Caki2 (cell line): Measurements from ENCODE around the gene PPP2R3C. TPM values are rescaled to one million over a fixed set of nuclear protein-coding genes. Genes with fewer than 3 reads are reported as not detected.
"Not testable (repeated sequence)": the region's sequence is repeated elsewhere in the genome, so short reads cannot be mapped to it uniquely, and the experiment has no call there.

ENCODE experiments used
- DNase-seq: peaks from one replicate; pipeline ENCODE4 v3.0.0-alpha.2; 2015; ENCODE audit warnings: low read depth
- in situ Hi-C: cut with HindIII; loops from 2 replicates; pipeline ENCODE4 v1.10.0; 2016; ENCODE audit warnings: low sequenced_read_pairs, low pct_unique_long_range_greater_than_20kb, mixed read lengths
- total RNA-seq: library from RNA; depleted of rRNA; stranded (reverse); fragments of >200 nt; shearing (Covaris generic); gene quantifications from 2 replicates; pipeline ENCODE4 v1.2.3, GENCODE V29; 2014; ENCODE audit warnings: low replicate concordance

PPP2R3C gene
- total RNA-seq, 1 experiment from 2014 or later = 10.5 TPM

GRCh38 chr14:35138585-35138984, 16.8 kb upstream of the PPP2R3C start:
- in situ Hi-C loops = no loop called here
- no peak for DNase-seq

GRCh38 chr14:35134329-35135123, 12.7 kb upstream of the PPP2R3C start:
- no peak for DNase-seq
- in situ Hi-C loops = no loop called here

GRCh38 chr14:35133542-35134328, 11.9 kb upstream of the PPP2R3C start:
- DNase-seq = no peak
- in situ Hi-C loops = no loop called here

GRCh38 chr14:35124127-35124526, 2.3 kb upstream of the PPP2R3C start:
- DNase-seq = no peak
- in situ Hi-C loops = no loop called here

- no peak for DNase-seq
- in situ Hi-C loops = no loop called here
Observed at GRCh38 chr14:35123388-35123703, 1.6 kb upstream of the PPP2R3C start.

GRCh38 chr14:35122696-35123387, 1.1 kb upstream of the PPP2R3C start:
- DNase-seq = no peak
- in situ Hi-C loops = no loop called here

- in situ Hi-C loops = no loop called here
- DNase-seq = no peak
Observed at GRCh38 chr14:35121026-35121886, 534 bp downstream of the PPP2R3C start.

GRCh38 chr14:35117112-35117511, 4.7 kb downstream of the PPP2R3C start:
- no peak for DNase-seq
- in situ Hi-C loops = no loop called here

- in situ Hi-C loops = no loop called here
- no peak for DNase-seq
Observed at GRCh38 chr14:35116242-35116641, 5.5 kb downstream of the PPP2R3C start.

GRCh38 chr14:35114036-35114435, 7.8 kb downstream of the PPP2R3C start:
- no peak for DNase-seq
- in situ Hi-C loops = no loop called here

GRCh38 chr14:35113308-35113950, 8.4 kb downstream of the PPP2R3C start:
- no peak for DNase-seq
- in situ Hi-C loops = no loop called here

- in situ Hi-C loops = no loop called here
Observed at GRCh38 chr14:35112641-35113040, 9.1 kb downstream of the PPP2R3C start.

GRCh38 chr14:35107866-35108265, 13.9 kb downstream of the PPP2R3C start:
- no peak for DNase-seq
- in situ Hi-C loops = no loop called here

More at GRCh38 chr14:35112641-35113040, 9.1 kb downstream of the PPP2R3C start:
- DNase-seq = no peak

GRCh38 chr14:35094645-35095044, 27.1 kb downstream of the PPP2R3C start:
- DNase-seq, in situ Hi-C loops: not testable (repeated sequence)

- in situ Hi-C loops = no loop called here
- no peak for DNase-seq
Observed at GRCh38 chr14:35088514-35088913, 33.3 kb downstream of the PPP2R3C start.

GRCh38 chr14:35085441-35085840, 36.3 kb downstream of the PPP2R3C start:
- DNase-seq = no peak
- in situ Hi-C loops = no loop called here

GRCh38 chr14:35083530-35084150, 38.1 kb downstream of the PPP2R3C start:
- DNase-seq = no peak
- in situ Hi-C loops = no loop called here
